Esophagus (tissue), 2 donors: ENCODE results near the gene SGPL1. TPM values are rescaled to one million over a fixed set of nuclear protein-coding genes. Genes with fewer than 3 reads are reported as not detected.

ENCODE experiments used
- H3K27ac ChIP-seq, 2 donors: one replicate each; pipeline ENCODE4 v1.5.1; 2013; ENCODE audit warnings: low read depth in 2 of 2, mild to moderate bottlenecking in 2 of 2, inconsistent platforms in 1 of 2, low read length in 1 of 2, moderate library complexity in 1 of 2
- H3K27me3 ChIP-seq, 2 donors: one replicate each; pipeline ENCODE4 v1.6.1; 2013; ENCODE audit warnings: low read length in 2 of 2, control low read depth in 1 of 2, mild to moderate bottlenecking in 1 of 2; ENCODE audit not compliant: insufficient read depth in 2 of 2, control insufficient read depth in 1 of 2
- H3K36me3 ChIP-seq, 2 donors: one replicate each; pipeline ENCODE4 v1.6.1; 2013; ENCODE audit warnings: low read length in 1 of 2; ENCODE audit not compliant: control insufficient read depth in 2 of 2, insufficient read depth in 2 of 2
- H3K4me1 ChIP-seq, 2 donors: one replicate each; pipeline ENCODE4 v1.6.1; 2013; ENCODE audit warnings: low read length in 1 of 2; ENCODE audit not compliant: control insufficient read depth in 2 of 2, insufficient read depth in 2 of 2
- H3K4me3 ChIP-seq, 2 donors: one replicate each; pipeline ENCODE4 v1.5.1; 2013; ENCODE audit warnings: low read length in 2 of 2, mild to moderate bottlenecking in 2 of 2, low read depth in 1 of 2, moderate library complexity in 1 of 2
- H3K9me3 ChIP-seq, 2 donors: one replicate each; pipeline ENCODE4 v1.6.1; 2013; ENCODE audit warnings: mild to moderate bottlenecking in 2 of 2, low read depth in 1 of 2, low read length in 1 of 2, moderate library complexity in 1 of 2; ENCODE audit not compliant: control insufficient read depth in 2 of 2, insufficient read depth in 1 of 2
- WGBS, 2 donors: extraction: QIAGEN DNeasy Blood & Tissue Kit; methylation state at CpG; one replicate each; pipeline ENCODE4 v1.1.7; 2013; 5-methylcytosine and 5-hydroxymethylcytosine counted together
- polyA plus RNA-seq, 2 donors: library from polyadenylated mRNA; stranded (reverse); fragments of 200-250 nt; gene quantifications; one replicate each; pipeline ENCODE4 v1.2.3, GENCODE V29; 2013
- donor health status: healthy with polysubstance abuse.
- donor health status: Bipolar disorder and iron deficiency.

The SGPL1 gene
- polyA plus RNA-seq, 2 donors: 16.6 to 16.7 TPM

DNA sequence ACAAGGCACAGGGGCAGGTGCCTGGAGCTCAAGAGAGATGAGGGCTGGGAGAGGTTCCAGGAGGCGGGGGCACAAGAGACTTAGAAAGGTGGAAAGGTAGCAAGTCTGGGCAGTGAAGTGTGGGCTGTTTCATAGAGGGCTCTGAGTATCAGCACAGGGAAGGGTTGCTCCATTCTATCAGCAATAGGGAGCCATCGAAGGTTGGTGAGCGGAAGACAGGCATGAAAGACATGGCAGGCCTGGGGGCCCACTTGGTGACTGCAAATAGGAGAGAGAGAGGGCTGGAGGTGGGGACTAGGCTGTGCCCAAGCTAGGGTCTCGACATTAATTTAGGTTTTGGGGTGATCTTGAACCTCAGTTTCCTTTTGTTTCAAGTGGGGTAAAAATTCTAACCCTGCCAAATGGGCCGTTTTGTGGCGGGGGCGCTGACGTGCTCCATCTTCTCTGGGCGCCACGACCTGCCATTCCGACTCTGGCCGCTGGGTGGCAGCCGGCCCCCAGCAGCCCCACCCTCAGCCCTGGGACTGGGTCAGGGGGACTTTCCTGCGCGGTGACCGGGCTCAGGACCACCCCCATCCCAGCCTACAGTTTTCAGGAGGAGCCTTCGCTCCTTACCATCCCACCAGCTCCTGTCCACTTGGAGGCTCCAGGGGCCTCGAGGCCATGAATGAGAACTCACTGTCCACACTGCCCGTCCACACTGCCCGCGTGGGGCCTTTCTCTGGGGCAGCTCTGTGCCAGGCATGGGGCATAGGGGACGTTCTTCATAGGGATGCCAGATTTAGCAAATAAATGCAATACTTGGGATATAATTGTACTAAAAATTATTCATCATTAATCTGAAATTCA lies 109.9 kb downstream of the SGPL1 start:
- H3K4me1 ChIP-seq: no peaks in the 10 kb centered on the region
- no peak overlapping the region for H3K4me3 ChIP-seq
- WGBS, 2 donors: 24 to 27% methylated on average over 22 of the region's 22 CpGs
- H3K36me3 ChIP-seq: no peaks in the 10 kb centered on the region
- no peaks in the 10 kb centered on the region for H3K27me3 ChIP-seq
- H3K27ac ChIP-seq: no peak overlapping the region
- no peaks in the 10 kb centered on the region for H3K9me3 ChIP-seq

DNA sequence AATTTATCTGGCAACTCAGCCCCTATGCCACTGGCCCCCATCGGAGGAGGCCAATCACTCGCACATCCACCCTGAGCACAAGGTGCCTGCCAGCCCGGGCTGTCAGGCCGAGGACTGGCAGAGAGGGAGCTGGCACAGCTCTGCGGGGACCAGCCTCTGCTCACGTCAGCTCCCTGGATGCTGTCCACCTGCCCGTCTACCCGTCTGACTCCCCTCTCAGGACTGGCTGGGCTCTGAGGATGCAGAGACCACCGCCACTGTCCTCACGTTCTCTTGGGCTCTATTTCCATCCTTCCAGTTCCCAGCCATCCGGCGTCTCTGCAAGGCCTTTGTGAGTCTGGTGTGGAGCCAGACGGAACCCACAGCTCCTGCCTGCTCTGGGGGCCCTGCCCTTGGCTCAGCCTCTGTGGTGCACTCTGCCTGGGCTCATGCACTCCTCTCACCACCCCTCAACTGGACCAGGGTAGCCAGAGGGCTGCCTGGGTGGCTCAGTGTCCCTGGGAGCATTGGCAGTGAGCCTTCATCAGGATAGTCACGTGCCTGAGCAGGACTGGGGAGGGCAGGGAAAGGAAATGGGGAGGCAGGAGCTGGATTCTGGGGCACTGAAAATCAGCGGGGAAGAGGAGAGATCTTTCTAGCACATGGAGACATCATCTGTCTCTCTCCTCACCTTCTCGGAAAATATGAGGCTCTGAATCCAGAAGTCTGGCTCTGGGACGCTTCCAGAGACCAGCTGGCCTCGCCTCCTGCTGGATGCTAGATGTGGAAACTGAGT lies 110.7 kb downstream of the SGPL1 start:
- Histone ChIP-seq H3K36me3 (no peaks in the 10 kb centered on the region), H3K4me1 (peaks cover 0 to 2% of the 10 kb centered on the region in 2 donors), H3K27me3 (no peaks in the 10 kb centered on the region), H3K4me3 (no peak overlapping the region), H3K9me3 (no peaks in the 10 kb centered on the region), H3K27ac (no peak overlapping the region)
- WGBS, 2 donors: 66 to 70% methylated on average over 18 of the region's 18 CpGs

DNA sequence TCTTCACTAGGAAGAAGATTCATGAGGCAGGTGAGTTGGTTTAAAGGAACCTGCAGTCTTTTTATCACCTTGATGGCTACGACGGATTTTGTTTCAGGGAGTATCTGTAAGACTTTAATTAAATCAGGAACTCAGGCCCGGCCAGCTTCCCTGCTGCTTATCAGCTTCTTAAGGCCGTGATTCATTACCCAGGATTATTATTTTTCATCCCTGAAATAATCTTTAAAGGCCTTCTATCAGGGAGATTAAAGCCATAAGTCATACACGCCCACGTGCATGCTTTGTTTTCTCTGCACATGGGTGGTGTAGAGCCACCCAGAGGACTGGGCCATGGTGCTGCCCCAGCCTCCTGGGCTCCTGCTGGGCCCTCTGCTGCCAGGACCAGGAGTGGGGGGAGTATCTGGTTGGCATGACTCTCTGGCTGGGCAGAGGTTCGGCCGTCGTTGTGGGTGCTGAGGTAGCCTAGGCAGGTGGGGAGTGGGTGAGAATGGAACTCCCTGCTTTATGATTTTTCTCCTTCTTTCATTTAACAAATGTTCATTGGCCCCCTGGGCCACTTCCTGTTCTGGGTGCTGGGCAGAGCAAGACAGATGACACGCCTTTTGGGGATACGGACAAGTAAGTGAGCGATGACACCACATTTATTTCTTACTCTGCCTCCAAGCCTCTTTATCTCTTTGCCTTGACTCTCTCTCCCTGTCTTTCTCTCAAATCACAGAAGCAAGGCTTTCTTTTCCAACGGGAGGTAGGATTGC lies 111.6 kb downstream of the SGPL1 start:
- H3K4me1 ChIP-seq: peaks cover 0 to 3% of the 10 kb centered on the region in 2 donors
- H3K4me3 ChIP-seq: no peak overlapping the region
- H3K27me3 ChIP-seq: no peaks in the 10 kb centered on the region
- WGBS, 2 donors: 57 to 58% methylated on average over 13 of the region's 13 CpGs
- no peaks in the 10 kb centered on the region for H3K36me3 ChIP-seq
- no peaks in the 10 kb centered on the region for H3K9me3 ChIP-seq
- H3K27ac ChIP-seq: no peak overlapping the region

DNA sequence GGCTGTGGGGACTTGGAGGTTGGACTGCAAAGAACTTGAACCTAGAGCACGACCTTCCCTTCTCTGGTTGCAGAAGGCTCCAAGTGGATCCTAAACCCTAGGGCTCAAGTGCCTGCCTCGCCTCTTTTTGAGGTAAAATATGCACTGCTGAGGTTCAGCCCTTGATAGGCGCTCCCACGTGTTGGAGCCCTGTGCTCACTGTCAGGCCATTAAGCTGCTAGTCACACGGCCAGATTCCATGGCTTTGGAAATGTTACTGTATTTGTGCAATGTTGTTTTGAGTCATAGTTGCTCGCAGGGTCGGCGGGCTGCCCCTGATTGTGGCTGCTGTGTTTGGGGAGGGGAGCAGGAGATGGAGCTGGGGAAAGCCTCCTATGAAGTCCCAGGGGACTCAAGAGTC lies 112.4 kb downstream of the SGPL1 start:
- Histone ChIP-seq H3K27ac (no peak overlapping the region), H3K27me3 (no peaks in the 10 kb centered on the region), H3K4me3 (no peak overlapping the region), H3K4me1 (peaks cover 0 to 3% of the 10 kb centered on the region in 2 donors), H3K9me3 (no peaks in the 10 kb centered on the region), H3K36me3 (no peaks in the 10 kb centered on the region)
- 70 to 75% methylated on average over 8 of the region's 8 CpGs for WGBS, 2 donors

DNA sequence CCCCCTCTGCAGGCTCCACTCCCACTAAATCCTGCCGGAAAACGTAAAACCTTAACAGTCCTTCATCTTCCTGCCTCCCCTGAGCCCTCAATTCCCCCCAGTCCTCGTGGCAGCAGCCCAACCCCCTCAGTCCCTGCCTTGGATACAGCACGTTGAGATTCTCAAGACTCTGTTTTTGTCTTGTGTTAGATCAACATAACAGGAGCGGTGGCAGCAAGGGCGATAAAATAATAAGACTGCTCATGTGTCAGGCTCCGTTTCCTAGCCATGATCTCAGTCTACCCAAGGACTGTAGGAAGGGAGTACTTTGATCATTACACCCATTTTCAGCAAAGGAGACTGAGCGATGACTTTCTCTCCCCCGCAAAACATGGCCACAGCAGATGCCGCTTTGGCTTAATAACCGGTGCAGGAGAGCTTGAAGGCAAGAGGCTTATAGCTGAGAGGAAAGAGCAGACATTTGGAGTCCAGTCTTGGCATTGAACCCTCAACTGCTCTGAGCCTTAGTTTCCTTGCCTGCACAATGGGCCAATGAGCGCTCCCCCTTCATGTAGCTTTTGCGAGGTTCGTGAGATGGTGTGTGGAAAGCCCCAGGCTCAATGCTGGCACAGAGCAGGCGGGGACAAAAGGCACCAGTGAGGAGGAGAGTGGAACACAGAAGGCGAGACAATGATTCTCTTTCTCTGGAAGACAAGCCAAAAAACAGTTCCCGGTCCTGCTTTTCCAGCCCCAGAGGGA lies 114.7 kb downstream of the SGPL1 start:
- Histone ChIP-seq H3K36me3 (no peaks in the 10 kb centered on the region), H3K9me3 (no peaks in the 10 kb centered on the region), H3K27me3 (no peaks in the 10 kb centered on the region), H3K27ac (no peak overlapping the region), H3K4me1 (peaks cover 0 to 3% of the 10 kb centered on the region in 2 donors), H3K4me3 (no peak overlapping the region)
- 66 to 67% methylated on average over 17 of the region's 17 CpGs for WGBS, 2 donors

Other genes starting within 250 kb of the SGPL1 start
- gene PRF1, start 213.2 kb upstream of the SGPL1 start, polyA plus RNA-seq: 1 to 10 TPM in 1 of 2 donors, under 1 TPM in 1; 0.71 to 1.8 TPM
- 1 to 10 TPM in 1 of 2 donors, under 1 TPM in 1; 0.59 to 2.2 TPM for gene ADAMTS14, start 143.4 kb upstream of the SGPL1 start, polyA plus RNA-seq
- gene TBATA, start 30.6 kb upstream of the SGPL1 start, polyA plus RNA-seq: not detected
- 10 to 100 TPM; 42.5 to 60.4 TPM for gene PCBD1, start 72.6 kb downstream of the SGPL1 start, polyA plus RNA-seq